Motor neuron (in vitro differentiated cells): ENCODE data around the gene GPR173. TPM values are rescaled to one million over a fixed set of nuclear protein-coding genes. Genes with fewer than 3 reads are reported as not detected.

Source experiments
- ATAC-seq, 8 experiments: fragments of 200-7000 bp; cut with Tn5 transposase; replicated peaks in 6 of 8; 2 replicates each; pipeline ENCODE4 v1.8.0; 2021; ENCODE audit warnings: mild to moderate bottlenecking in 8 of 8, moderate library complexity in 8 of 8
- H3K27ac ChIP-seq, 2 donors: fragments of 250-450 bp; sonication (Bioruptor Pico); 2 replicates each; pipeline ENCODE4 v1.9.0; 2021; ENCODE audit warnings: antibody characterized with exemption in 2 of 2, mild to moderate bottlenecking in 2 of 2, moderate library complexity in 1 of 2
- H3K4me1 ChIP-seq, 2 donors: fragments of 250-450 bp; sonication (Bioruptor Pico); replicated peaks in 1 of 2; 2 replicates each; pipeline ENCODE4 v1.6.1; 2021; ENCODE audit warnings: antibody characterized with exemption in 2 of 2, mild to moderate bottlenecking in 2 of 2, moderate library complexity in 1 of 2
- H3K4me3 ChIP-seq, 5 donors: fragments of 250-450 bp; sonication (Bioruptor Pico); 2 replicates each; pipeline ENCODE4 v1.9.0; 2021; ENCODE audit warnings: antibody characterized with exemption in 5 of 5, mild to moderate bottlenecking in 5 of 5, moderate library complexity in 4 of 5
- WGBS, 10 experiments: fragments of 450-650 bp; shearing (Covaris generic); methylation state at CpG; one replicate each; pipeline ENCODE4 v1.0.0; 2022; 5-methylcytosine and 5-hydroxymethylcytosine counted together
- in situ Hi-C, 9 experiments: fragments of 400-800 bp; cut with MboI; loops; one replicate each; pipeline ENCODE4 v1.15.0; 2021; ENCODE audit warnings: low sequenced_read_pairs in 9 of 9, low pct_unique_long_range_greater_than_20kb in 2 of 9; ENCODE audit not compliant: unreplicated experiment in 9 of 9
- total RNA-seq, 8 experiments: library from RNA; unstranded; fragments of 300-600 nt; gene quantifications; 2 replicates each; pipeline versions ENCODE4 v1.2.3 to v1.2.4, GENCODE V29; 2022

Gene GPR173
- total RNA-seq, 8 experiments from 2014 or later = 0.41 to 47.2 (median 22.5) TPM

GRCh38 chrX:53031380-53031779 is 17.2 kb upstream of the GPR173 start:
- in situ Hi-C loops = no loop called here
- H3K4me3 ChIP-seq = no peak overlapping the region

GRCh38 chrX:53036149-53036548 is 12.4 kb upstream of the GPR173 start:
- Histone ChIP-seq H3K27ac (no peak overlapping the region), H3K4me3 (no peak overlapping the region), H3K4me1 (peaks cover 2 to 5% of the 10 kb centered on the region in 2 donors)
- 29 to 83% (median 42%) methylated on average over 3 to 5 of the region's 5 CpGs; no CpG with 5 or more reads in 6 of the 10 experiments for WGBS, 10 experiments
- in situ Hi-C loops = no loop called here
- ATAC-seq = no peak

More at GRCh38 chrX:53031380-53031779, 17.2 kb upstream of the GPR173 start:
- no peak for ATAC-seq
- WGBS, 10 experiments = 8 to 20% methylated on average over 1 to 4 of the region's 4 CpGs; no CpG with 5 or more reads in 8 of the 10 experiments
- Histone ChIP-seq H3K4me1 (peaks cover 2 to 5% of the 10 kb centered on the region in 2 donors), H3K27ac (no peak overlapping the region)

GRCh38 chrX:53039236-53039635 is 9.4 kb upstream of the GPR173 start:
- 0 to 70% (median 48%) methylated on average over 1 to 4 of the region's 4 CpGs; no CpG with 5 or more reads in 7 of the 10 experiments for WGBS, 10 experiments
- no peak for ATAC-seq
- Histone ChIP-seq H3K4me1 (no peaks in the 10 kb centered on the region), H3K27ac (no peak overlapping the region), H3K4me3 (no peak overlapping the region)
- in situ Hi-C loops = no loop called here

DNA sequence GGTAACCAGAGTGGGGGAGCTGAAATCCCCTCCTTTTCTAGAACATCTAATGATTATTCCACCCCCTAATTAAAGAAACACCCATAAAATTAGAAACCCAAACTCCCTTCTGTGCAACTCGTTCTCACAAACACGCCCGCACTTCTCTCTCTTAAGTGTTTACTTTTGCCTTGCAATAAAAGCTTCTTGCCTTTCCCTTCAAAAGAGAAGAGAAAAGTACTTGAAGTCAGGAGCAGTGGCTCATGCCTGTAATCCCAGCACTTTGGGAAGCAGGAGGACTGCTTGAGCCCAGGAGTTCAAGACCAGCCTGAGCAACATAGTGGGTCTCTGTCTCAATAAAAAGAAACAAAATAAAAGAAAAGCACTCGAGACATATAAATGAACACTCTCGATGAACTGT is 3.6 kb upstream of the GPR173 start:
- Histone ChIP-seq H3K27ac (no peak overlapping the region), H3K4me3 (no peak overlapping the region), H3K4me1 (peaks cover 3 to 7% of the 10 kb centered on the region in 2 donors)
- in situ Hi-C loops = no loop called here
- no peak for ATAC-seq
- 33 to 100% (median 63%) methylated on average over 2 to 5 of the region's 5 CpGs; no CpG with 5 or more reads in 5 of the 10 experiments for WGBS, 10 experiments

GRCh38 chrX:53047228-53047627 is 1.4 kb upstream of the GPR173 start:
- 78 to 100% (median 100%) methylated on average over 1 to 4 of the region's 6 CpGs; no CpG with 5 or more reads in 7 of the 10 experiments for WGBS, 10 experiments
- H3K4me3 ChIP-seq = no peak overlapping the region
- peaks cover 7 to 9% of the 10 kb centered on the region in 2 donors for H3K4me1 ChIP-seq
- H3K27ac ChIP-seq = no peak overlapping the region
- in situ Hi-C loops = no loop called here
- ATAC-seq = no peak

GRCh38 chrX:53049127-53049517 is 533 bp downstream of the GPR173 start:
- in situ Hi-C loops = no loop called here
- ATAC-seq = peak in 3 of 8 experiments; percentile 4 to 9 (median 5)

DNA sequence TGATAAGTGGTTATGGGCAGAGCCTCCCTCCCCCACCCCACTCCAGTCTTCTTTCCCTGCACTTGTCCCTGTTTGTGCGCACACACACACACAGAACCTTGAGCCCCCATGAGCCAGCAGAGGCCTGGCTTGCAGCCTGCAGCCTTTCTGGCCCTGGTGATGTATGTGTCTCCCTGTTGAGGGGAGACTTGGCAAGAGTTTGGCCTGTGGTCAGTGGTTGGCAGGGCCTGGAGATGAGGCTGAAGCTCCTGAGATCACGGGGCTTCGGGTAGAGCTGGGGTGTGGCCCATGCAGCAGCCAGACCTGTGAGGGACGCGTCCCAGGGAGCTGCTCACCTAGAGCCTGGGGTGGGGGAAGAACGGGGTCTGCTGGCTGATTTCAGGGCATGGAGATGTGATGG is 2.3 kb downstream of the GPR173 start:
- H3K4me3 ChIP-seq = peak overlapping the region; percentile 88 to 99 (median 93)
- no peak overlapping the region for H3K27ac ChIP-seq
- no peak for ATAC-seq
- peaks cover 7 to 20% of the 10 kb centered on the region in 2 donors for H3K4me1 ChIP-seq
- 80% methylated on average over 1 of the region's 6 CpGs; no CpG with 5 or more reads in 9 of the 10 experiments for WGBS, 10 experiments
- in situ Hi-C loops = no loop called here

More at GRCh38 chrX:53049127-53049517, 533 bp downstream of the GPR173 start:
- peaks cover 7 to 20% of the 10 kb centered on the region in 2 donors for H3K4me1 ChIP-seq
- WGBS, 10 experiments = no CpG with 5 or more reads among the region's 8 CpGs
- H3K4me3 ChIP-seq = peak overlapping the region; percentile 88 to 99 (median 93)
- peak overlapping the region; percentile 99 for H3K27ac ChIP-seq

- no peak overlapping the region for H3K4me3 ChIP-seq
- ATAC-seq = no peak
- no peak overlapping the region for H3K27ac ChIP-seq
- peaks cover 4 to 13% of the 10 kb centered on the region in 2 donors for H3K4me1 ChIP-seq
- in situ Hi-C loops = no loop called here
- 58 to 100% (median 75%) methylated on average over 1 to 6 of the region's 6 CpGs; no CpG with 5 or more reads in 4 of the 10 experiments for WGBS, 10 experiments
Measured at GRCh38 chrX:53055244-53055849, 6.8 kb downstream of the GPR173 start.

DNA sequence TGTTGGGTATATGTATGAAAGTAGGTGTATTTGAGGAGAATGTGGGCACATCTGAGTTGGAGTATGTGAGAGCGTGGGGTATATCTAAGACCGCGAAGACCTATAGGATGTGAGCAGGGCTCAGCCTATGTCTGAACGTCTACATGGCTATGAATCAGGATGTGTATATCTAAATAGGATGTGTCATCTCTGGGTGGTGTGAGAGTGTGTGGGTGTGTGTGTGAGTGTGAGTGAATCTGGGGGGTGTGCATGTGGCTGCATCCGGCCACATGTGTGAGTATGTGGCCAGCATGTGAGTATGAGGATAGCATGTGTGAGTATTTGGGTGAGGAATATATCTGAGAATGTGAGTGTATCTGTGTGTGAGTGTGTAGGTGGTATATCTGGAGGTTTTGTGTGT is 7.7 kb downstream of the GPR173 start:
- in situ Hi-C loops = no loop called here
- Histone ChIP-seq H3K4me1 (peaks cover 0 to 13% of the 10 kb centered on the region in 2 donors), H3K4me3 (no peak overlapping the region), H3K27ac (no peak overlapping the region)
- WGBS, 10 experiments = 43 to 70% methylated on average over 1 to 2 of the region's 5 CpGs; no CpG with 5 or more reads in 8 of the 10 experiments
- no peak for ATAC-seq

DNA sequence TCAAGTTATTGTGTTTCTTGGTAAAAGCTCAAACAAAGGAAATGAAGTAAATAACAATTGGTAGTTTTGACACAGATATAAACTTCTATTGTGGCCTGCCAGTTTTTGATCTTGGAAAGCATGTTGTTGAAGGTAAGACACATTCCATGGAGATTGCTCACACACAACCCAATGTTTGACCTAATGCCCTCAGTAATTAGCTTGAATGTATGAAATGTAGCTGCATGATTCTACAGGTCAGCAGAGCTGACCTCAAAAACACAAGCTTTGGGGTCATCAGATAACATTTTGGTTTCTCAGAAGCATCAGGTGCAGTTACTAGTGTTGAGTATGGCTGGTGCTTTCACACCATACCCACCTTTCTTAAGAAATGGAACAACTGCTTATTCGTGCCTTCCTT is 16.5 kb downstream of the GPR173 start:
- 33 to 100% (median 40%) methylated on average over 1 of the region's 1 CpG; no CpG with 5 or more reads in 7 of the 10 experiments for WGBS, 10 experiments
- in situ Hi-C loops = no loop called here
- ATAC-seq = no peak
- Histone ChIP-seq H3K4me1 (no peaks in the 10 kb centered on the region), H3K4me3 (no peak overlapping the region), H3K27ac (no peak overlapping the region)

- H3K27ac ChIP-seq = no peak overlapping the region
- 22 to 80% (median 68%) methylated on average over 1 to 10 of the region's 10 CpGs; no CpG with 5 or more reads in 7 of the 10 experiments for WGBS, 10 experiments
Measured at GRCh38 chrX:53071064-53071463, 22.5 kb downstream of the GPR173 start.

DNA sequence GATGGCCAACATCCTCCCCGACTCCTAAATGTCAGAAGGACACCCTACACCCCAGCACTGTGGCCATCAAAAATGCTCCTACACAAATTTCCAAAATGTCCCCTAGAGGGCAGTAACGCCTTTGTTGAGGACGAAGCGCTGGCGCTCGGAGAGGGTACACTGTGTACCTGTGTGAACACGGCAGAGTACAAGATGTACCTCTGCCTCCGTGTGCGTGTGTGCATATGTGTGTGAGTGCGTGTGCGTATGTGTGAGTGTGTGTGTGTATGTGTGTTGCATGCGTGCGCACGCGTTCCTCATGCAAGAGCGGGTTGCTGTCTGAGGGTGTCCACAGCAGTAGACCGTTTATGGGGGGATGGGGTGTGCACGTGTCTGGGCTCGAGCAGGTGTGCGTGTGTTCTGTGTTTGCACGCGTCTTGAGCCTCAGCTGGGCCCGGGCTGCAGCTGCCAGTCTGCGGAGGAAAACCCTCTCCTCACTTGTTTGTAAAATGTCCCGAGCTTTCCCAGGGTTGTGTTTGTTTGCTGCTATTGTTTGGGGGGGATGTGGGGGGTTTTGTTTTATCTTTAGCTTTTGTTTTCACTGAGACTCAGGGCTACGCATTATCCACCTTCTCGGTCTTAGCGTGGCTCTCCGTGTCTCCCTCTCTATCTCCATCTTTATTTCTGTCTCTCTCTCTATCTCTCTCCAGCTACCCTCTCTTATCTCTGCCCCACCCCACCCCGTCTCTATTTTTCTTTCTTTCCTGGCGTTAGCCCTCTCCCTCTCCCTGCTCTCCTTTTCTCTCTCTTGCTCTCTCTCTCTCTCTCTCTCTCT is 23.2 kb downstream of the GPR173 start:
- ATAC-seq = peak; percentile 60 to 95 (median 75)
- in situ Hi-C loops = no loop called here
- 0 to 28% (median 5%) methylated on average over 2 to 11 of the region's 31 CpGs; no CpG with 5 or more reads in 5 of the 10 experiments for WGBS, 10 experiments
- H3K4me3 ChIP-seq = peak overlapping the region in 1 of 5 donors; percentile 26
- H3K27ac ChIP-seq = no peak overlapping the region
- peaks cover 10 to 13% of the 10 kb centered on the region in 2 donors for H3K4me1 ChIP-seq

More at GRCh38 chrX:53071064-53071463, 22.5 kb downstream of the GPR173 start:
- in situ Hi-C loops = no loop called here
- no peak for ATAC-seq
- Histone ChIP-seq H3K4me3 (no peak overlapping the region), H3K4me1 (peaks cover 10 to 13% of the 10 kb centered on the region in 2 donors)
